Activated naive CD4-positive, alpha-beta T cell treated with anti-CD3 and anti-CD28 coated beads, Interleukin-2, amount 50 U/mL, for 24 hours (primary cell): ENCODE measurements around the gene KIF27.
"Not testable (repeated sequence)": the region's sequence is repeated elsewhere in the genome, so short reads cannot be mapped to it uniquely, and the experiment has no call there.

Experiments used
- H3K27ac Mint-ChIP-seq: one replicate; pipeline ENCODE4 v1.8.0; 2021; ENCODE audit warnings: mild to moderate bottlenecking, mixed read lengths
- H3K27me3 Mint-ChIP-seq: one replicate; pipeline ENCODE4 v1.8.0; 2021; ENCODE audit warnings: mixed read lengths
- H3K36me3 Mint-ChIP-seq: one replicate; pipeline ENCODE4 v1.8.0; 2021; ENCODE audit warnings: mixed read lengths
- H3K4me1 Mint-ChIP-seq: one replicate; pipeline ENCODE4 v1.8.0; 2021; ENCODE audit warnings: mixed read lengths
- H3K4me3 Mint-ChIP-seq: one replicate; pipeline ENCODE4 v1.8.0; 2021; ENCODE audit warnings: mild to moderate bottlenecking, mixed read lengths
- H3K9me3 Mint-ChIP-seq: one replicate; pipeline ENCODE4 v1.8.0; 2021; ENCODE audit warnings: mixed read lengths

Gene KIF27, protein sequence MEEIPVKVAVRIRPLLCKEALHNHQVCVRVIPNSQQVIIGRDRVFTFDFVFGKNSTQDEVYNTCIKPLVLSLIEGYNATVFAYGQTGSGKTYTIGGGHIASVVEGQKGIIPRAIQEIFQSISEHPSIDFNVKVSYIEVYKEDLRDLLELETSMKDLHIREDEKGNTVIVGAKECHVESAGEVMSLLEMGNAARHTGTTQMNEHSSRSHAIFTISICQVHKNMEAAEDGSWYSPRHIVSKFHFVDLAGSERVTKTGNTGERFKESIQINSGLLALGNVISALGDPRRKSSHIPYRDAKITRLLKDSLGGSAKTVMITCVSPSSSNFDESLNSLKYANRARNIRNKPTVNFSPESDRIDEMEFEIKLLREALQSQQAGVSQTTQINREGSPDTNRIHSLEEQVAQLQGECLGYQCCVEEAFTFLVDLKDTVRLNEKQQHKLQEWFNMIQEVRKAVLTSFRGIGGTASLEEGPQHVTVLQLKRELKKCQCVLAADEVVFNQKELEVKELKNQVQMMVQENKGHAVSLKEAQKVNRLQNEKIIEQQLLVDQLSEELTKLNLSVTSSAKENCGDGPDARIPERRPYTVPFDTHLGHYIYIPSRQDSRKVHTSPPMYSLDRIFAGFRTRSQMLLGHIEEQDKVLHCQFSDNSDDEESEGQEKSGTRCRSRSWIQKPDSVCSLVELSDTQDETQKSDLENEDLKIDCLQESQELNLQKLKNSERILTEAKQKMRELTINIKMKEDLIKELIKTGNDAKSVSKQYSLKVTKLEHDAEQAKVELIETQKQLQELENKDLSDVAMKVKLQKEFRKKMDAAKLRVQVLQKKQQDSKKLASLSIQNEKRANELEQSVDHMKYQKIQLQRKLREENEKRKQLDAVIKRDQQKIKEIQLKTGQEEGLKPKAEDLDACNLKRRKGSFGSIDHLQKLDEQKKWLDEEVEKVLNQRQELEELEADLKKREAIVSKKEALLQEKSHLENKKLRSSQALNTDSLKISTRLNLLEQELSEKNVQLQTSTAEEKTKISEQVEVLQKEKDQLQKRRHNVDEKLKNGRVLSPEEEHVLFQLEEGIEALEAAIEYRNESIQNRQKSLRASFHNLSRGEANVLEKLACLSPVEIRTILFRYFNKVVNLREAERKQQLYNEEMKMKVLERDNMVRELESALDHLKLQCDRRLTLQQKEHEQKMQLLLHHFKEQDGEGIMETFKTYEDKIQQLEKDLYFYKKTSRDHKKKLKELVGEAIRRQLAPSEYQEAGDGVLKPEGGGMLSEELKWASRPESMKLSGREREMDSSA (N-terminal part only)

DNA sequence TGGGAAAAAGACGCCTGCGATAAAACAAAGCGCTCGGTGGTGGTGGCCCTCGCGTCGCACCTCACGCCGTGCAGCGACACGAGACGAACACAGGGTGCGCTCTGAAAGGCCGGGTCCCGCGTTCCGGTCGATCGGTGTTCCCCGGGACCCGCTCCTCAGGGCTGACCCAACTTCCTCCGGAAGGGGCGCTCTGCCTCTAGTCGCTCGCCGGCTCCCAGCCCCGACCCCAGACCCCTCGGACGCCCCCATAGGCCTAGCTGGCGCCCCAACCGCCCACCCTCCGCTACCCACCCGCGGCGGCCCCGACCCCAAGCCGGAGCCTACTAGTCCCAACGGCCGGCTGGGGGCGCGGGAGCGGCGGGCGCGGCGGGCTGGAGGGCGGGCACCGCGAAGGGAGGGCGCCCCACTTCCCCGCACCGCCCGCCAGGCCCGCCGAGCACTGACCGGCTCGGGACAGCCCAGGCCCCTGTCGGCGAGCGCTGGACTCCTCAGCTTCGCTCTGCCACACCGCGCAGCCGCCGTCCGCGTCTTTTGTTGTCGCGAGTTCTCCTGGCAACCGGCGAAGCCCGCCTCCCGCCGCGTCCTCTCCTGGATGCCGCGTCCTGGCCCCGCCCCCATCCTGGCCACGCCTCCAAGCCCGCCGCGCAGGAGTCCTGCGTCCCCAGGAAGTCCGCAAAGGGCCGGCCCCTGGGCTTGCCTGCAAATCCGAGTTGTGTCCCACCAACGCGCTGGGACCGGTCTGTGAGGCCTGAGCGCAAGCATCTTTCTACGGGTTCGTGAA, at the start of gene KIF27:
Gene KIF27, minus strand, starts transcription at position 506 of the 781 bp plus-strand sequence. CDS start 5,841 bp downstream, outside the sequence.
- peak within 1 kb of the TSS; percentile 93 for H3K27ac Mint-ChIP-seq
- no peaks in the 10 kb centered on the region for H3K27me3 Mint-ChIP-seq

DNA sequence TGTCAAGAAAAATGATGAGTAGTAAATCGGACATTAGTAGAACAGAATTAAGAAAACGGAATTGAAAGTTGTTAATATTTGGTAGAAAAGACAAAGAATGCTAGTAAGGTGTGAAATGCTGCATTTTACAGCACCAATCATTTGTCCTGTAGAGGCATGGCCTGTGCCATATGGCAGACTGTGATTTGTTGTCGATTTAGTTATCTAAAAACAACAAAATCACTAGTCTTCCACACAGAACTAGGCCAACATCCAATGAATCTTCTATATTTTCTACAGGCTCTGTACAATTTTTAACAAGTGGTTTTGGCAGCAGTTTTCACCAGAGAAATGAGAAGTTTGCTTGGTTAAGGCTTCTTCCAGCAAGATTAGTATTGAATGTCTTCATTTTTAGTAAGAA, 48.4 kb upstream of the KIF27 start:
- Mint-ChIP-seq H3K27ac (peak overlapping the region; percentile 41), H3K9me3 (no peaks in the 10 kb centered on the region), H3K27me3 (no peaks in the 10 kb centered on the region), H3K4me1 (peaks cover 63% of the 10 kb centered on the region), H3K36me3 (peaks cover 31% of the 10 kb centered on the region), H3K4me3 (no peak overlapping the region)

More for the DNA sequence above, at the start of gene KIF27:
- H3K4me3 Mint-ChIP-seq = peak within 1 kb of the TSS; percentile 89
- no peaks in the 10 kb centered on the region for H3K9me3 Mint-ChIP-seq
- H3K4me1 Mint-ChIP-seq = peaks cover 14% of the 10 kb centered on the region
- no peaks in the 10 kb centered on the region for H3K36me3 Mint-ChIP-seq

DNA sequence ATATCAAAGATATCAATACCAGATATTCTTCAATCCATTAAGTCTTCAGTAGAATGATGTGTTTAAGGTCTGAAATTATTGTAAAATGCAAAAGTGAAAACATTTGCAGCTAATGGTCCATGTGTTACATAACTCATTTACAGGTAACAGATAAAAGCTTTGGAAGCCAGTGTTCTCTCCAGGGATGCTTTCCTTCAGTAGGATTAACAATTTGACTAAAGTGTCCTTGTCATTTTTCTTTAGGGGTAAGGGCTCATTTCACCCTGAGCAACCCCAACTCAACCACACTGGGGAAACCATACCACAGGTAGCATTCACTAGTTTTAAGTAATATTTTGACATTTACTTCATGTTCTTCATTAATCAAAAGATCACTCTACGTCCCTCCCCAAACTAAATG, 45.8 kb upstream of the KIF27 start:
- H3K27ac Mint-ChIP-seq = peak overlapping the region; percentile 92
- H3K36me3 Mint-ChIP-seq = peaks cover 25% of the 10 kb centered on the region
- no peaks in the 10 kb centered on the region for H3K9me3 Mint-ChIP-seq
- no peak overlapping the region for H3K4me3 Mint-ChIP-seq
- no peaks in the 10 kb centered on the region for H3K27me3 Mint-ChIP-seq
- H3K4me1 Mint-ChIP-seq = peaks cover 45% of the 10 kb centered on the region

DNA sequence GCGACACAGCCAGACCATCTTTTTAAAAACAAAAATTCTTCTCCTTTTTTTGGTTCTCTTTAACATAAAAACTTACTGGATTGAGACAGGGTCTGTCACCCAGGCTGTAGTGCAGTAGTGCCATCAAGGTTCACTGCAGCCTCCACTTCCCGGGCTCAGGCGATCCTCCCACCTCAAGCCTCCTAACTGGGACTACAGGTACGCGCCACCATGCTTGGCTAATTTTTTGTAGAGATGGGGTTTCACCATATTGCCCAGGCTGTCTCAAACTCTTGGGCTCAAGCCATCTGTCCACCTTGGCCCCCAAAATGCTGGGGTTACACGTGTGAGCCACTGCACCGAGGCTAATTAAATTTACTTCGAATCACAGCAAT, 45.0 kb upstream of the KIF27 start:
- no peak overlapping the region for H3K4me3 Mint-ChIP-seq
- H3K9me3 Mint-ChIP-seq = no peaks in the 10 kb centered on the region
- H3K36me3 Mint-ChIP-seq = peaks cover 22% of the 10 kb centered on the region
- no peaks in the 10 kb centered on the region for H3K27me3 Mint-ChIP-seq
- peak overlapping the region; percentile 66 for H3K27ac Mint-ChIP-seq
- H3K4me1 Mint-ChIP-seq = peaks cover 36% of the 10 kb centered on the region

DNA sequence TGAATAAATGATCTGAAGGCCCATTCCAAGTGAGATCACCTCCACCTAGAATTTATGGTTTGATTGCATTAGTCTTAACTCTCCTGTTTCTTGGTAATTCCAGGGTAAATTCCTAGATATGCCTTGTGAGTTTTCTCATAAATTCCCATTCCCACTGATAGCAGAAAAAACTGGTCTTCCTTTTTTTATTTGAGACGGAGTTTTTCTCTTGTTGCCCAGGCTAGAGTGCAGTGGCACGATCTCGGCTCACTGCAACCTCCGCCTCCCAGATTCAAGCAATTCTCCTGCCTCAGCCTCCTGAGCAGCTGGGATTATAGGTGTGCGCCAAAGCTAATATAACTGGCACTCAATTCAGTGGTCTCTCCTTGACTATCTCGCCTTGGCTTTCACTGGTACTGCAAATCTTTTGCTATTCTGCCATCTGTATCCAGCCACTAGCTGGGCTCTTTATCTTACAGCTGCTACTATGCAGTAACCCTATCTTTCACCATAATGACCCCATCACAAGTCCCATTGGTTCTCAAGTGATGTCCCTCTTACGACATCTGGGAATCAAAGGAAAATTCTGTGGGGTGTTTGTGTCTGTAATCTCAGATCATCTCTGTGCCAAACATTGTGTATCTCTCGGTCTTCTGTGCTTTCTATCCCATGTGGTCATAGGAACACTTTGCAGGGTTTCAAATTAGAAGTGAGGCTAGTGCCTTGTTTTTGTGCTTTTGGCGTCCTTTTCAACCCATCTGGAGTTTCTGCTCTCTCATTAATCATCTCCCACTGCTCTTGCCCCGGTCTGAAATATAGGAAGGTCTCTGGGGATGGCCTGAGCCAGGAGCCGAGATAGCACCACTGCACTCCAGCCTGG, 44.3 kb upstream of the KIF27 start:
- Mint-ChIP-seq H3K36me3 (peaks cover 18% of the 10 kb centered on the region), H3K27me3 (no peaks in the 10 kb centered on the region), H3K9me3 (no peaks in the 10 kb centered on the region), H3K27ac (peak overlapping the region; percentile 68), H3K4me3 (no peak overlapping the region), H3K4me1 (peaks cover 30% of the 10 kb centered on the region)

DNA sequence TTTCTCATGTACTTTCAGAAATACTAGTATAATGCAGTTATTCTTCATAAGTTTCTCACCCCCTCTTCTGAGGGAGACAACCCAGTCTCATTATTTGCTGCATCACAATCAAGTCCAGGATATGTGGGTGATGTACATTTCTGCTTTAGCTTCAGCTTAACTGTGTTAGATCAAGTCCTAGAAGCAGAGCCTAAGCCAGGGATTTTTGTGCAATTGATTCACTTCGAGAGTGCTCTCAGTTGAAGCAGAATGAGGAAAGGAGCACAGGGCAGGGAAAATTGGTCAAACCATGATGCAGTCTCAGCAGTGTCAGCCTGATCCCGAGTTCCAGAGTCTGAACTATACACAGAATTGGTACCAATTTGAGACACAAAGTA, 43.7 kb upstream of the KIF27 start:
- peak overlapping the region; percentile 68 for H3K27ac Mint-ChIP-seq
- no peaks in the 10 kb centered on the region for H3K9me3 Mint-ChIP-seq
- H3K27me3 Mint-ChIP-seq = no peaks in the 10 kb centered on the region
- H3K4me3 Mint-ChIP-seq = no peak overlapping the region
- peaks cover 13% of the 10 kb centered on the region for H3K36me3 Mint-ChIP-seq
- H3K4me1 Mint-ChIP-seq = peaks cover 26% of the 10 kb centered on the region

DNA sequence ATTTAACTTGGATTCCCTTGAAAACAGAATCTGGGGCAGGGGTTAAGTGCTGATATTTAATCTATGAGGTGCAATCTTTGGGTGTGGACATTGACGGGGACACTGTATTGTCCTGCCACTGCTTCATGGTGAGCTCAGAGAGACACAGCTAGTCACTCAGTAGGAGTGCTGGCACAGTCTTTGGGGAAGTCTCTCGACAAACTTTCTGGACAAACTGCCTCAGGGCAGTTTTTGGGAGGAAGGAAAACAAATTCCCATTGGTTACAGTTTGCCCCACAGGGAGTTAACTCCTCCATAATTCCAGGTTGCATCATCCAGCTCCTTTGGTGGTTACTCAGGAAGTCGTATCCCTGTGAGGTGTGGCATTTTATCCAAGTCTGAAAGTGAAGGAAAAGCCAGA, 40.9 kb upstream of the KIF27 start:
- no peak overlapping the region for H3K27ac Mint-ChIP-seq
- no peak overlapping the region for H3K4me3 Mint-ChIP-seq

DNA sequence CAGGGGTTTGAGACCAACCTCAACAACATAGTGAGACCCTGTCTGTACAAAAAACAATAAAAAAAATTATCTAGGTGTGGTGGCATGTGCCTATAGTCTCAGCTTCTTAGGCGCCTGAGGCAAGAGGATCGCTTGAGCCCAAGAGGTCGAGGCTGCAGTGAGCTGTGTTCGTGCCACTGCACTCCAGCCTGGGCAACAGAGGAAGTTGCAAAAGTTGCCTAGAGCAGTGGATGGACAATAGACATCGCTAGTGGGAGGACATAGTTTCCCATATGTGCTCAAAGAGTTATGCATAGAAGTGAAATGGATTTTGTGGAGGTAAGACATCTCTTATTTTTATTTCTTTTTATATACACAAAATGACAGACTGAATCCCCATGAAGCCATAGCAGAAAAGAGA, 39.8 kb upstream of the KIF27 start:
- H3K27ac Mint-ChIP-seq = no peak overlapping the region
- no peak overlapping the region for H3K4me3 Mint-ChIP-seq
- no peaks in the 10 kb centered on the region for H3K27me3 Mint-ChIP-seq
- H3K9me3 Mint-ChIP-seq = no peaks in the 10 kb centered on the region
- H3K4me1 Mint-ChIP-seq = peaks cover 18% of the 10 kb centered on the region
- H3K36me3 Mint-ChIP-seq = peaks cover 3% of the 10 kb centered on the region

More for the DNA sequence above, 40.9 kb upstream of the KIF27 start:
- H3K4me1 Mint-ChIP-seq = peaks cover 11% of the 10 kb centered on the region
- peaks cover 6% of the 10 kb centered on the region for H3K36me3 Mint-ChIP-seq
- H3K9me3 Mint-ChIP-seq = no peaks in the 10 kb centered on the region
- no peaks in the 10 kb centered on the region for H3K27me3 Mint-ChIP-seq

DNA sequence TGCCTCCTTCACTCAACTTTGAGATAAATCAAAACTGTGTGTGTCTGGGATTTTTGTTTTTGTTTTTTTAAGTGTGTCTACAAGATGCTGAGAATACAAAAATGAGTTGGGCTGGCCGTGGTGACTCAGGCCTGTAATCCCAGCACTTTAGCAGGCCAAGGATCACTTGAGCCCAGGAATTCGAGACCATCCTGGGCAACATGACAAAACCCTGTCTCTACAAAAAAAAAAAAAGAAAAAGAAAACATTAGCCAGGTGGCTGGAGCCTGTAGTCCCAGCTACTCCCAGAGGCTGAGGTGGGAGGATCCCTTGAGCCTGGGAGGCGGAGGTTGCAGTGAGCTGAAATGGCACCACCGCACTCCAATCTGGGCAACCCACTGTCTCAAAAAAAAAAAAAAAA, 37.8 kb upstream of the KIF27 start:
- peaks cover 17% of the 10 kb centered on the region for H3K4me1 Mint-ChIP-seq
- no peaks in the 10 kb centered on the region for H3K36me3 Mint-ChIP-seq
- no peaks in the 10 kb centered on the region for H3K9me3 Mint-ChIP-seq
- H3K27me3 Mint-ChIP-seq = no peaks in the 10 kb centered on the region
- no peak overlapping the region for H3K27ac Mint-ChIP-seq
- H3K4me3 Mint-ChIP-seq = no peak overlapping the region

DNA sequence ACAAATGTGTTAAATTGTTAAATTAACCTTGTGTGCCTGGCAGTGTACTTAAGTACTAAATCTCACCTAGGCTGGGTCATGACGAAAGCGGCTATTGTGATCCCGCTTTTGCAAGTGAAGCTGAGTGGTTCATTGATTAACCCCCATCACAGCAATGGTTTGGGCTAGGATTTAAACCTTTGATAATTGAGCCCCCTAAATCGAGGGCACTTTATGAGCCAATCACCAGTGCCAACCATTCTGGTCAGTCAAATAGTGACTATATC, 35.9 kb upstream of the KIF27 start:
- Mint-ChIP-seq H3K36me3 (no peaks in the 10 kb centered on the region), H3K4me1 (peaks cover 17% of the 10 kb centered on the region), H3K4me3 (peak overlapping the region; percentile 99), H3K9me3 (no peaks in the 10 kb centered on the region), H3K27me3 (no peaks in the 10 kb centered on the region), H3K27ac (peak overlapping the region; percentile 88)

DNA sequence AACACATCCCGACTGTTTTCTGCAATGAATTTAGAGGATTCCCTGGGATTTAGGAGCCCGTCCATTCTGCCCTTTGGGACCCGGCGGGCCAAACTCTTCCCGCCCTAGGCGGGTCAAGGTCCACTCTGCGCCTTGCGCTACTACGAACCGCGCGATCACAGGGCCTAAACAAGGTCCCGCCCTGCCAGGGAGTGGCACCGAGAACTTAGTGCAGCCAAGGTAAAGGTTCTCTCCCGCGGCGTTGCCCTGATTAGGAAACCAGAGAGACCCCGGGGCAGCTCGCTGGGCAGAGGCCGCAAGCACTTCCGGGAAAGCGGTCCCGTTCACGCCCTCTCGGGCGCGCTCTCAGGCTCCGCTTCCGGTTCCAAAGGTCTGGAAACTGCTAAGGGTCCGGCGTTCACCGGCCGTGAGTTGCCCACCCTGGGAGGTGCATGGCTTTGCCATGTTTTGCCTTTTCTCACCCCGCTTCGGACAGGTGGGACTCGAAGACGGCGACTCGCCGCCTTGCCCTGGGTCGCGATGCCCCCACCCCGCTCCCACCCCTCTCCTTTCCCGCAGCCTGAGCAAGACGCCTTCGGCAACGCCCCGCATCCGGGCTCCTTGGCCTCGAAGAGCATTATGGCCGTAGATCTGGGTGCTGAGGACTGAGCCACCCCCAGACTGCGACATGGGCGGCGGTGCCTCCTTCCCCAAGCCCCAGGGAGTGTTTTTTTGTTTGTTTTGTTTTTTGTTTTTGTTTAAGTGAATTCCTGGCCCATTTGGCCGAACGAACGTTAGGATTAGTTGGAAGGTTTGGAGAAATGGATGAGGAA, 35.4 kb upstream of the KIF27 start:
- Mint-ChIP-seq H3K4me1 (peaks cover 17% of the 10 kb centered on the region), H3K4me3 (peak overlapping the region; percentile 99), H3K27ac (peak overlapping the region; percentile 97), H3K27me3 (no peaks in the 10 kb centered on the region), H3K36me3 (no peaks in the 10 kb centered on the region), H3K9me3 (no peaks in the 10 kb centered on the region)

DNA sequence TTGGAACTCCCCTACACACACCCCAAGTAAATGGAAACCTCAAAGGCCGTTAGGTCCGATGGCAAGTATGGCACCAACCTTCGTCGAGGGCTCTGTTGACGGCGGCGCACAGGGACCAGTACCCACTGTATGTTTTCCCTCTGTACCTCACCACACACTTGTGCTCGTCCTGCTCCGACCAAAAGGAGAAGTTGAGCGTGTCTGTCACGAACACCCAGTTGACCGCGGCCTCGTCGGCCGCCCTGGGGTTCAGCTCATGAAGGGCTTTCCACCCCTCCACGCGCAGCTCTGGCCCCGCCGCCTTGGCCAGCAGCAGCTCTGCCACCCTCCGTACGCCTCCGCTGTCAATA, 34.8 kb upstream of the KIF27 start:
- H3K4me3 Mint-ChIP-seq = peak overlapping the region; percentile 99
- H3K27me3 Mint-ChIP-seq = no peaks in the 10 kb centered on the region
- peaks cover 17% of the 10 kb centered on the region for H3K4me1 Mint-ChIP-seq
- no peaks in the 10 kb centered on the region for H3K36me3 Mint-ChIP-seq
- peak overlapping the region; percentile 97 for H3K27ac Mint-ChIP-seq
- H3K9me3 Mint-ChIP-seq = no peaks in the 10 kb centered on the region

DNA sequence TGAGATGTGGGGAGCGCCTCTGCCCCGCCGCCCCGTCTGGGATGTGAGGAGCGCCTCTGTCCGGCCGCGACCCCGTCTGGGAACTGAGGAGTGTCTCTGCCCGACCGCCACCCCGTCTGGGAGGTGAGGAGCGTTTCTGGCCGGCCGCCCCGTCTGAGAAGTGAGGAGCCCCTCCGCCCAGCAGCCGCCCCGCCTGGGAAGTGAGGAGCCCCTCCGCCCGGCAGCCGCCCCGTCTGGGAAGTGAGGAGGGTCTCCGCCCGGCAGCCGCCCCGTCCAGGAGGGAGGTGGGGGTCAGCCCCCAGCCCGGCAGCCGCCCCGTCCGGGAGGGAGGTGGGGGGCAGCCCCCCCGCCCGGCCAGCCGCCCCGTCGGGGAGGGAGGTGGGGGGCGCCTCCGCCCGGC, 26.9 kb upstream of the KIF27 start:
- not testable (repeated sequence) for H3K4me1 Mint-ChIP-seq, H3K36me3 Mint-ChIP-seq

More for the DNA sequence above, 26.9 kb upstream of the KIF27 start:
- H3K27ac Mint-ChIP-seq, H3K27me3 Mint-ChIP-seq, H3K9me3 Mint-ChIP-seq, H3K4me3 Mint-ChIP-seq: not testable (repeated sequence)
